GM18907 (cell line): ENCODE measurements around the gene TGM6.
A peak's percentile ranks its signal among the peaks of the same experiment; 100 is the strongest.

ENCODE experiments used
- ATAC-seq: cut with Tn5 transposase; IDR thresholded peaks from one replicate; pipeline ENCODE4 v1.9.1; 2021; ENCODE audit warnings: mild to moderate bottlenecking, moderate library complexity; ENCODE audit not compliant: unreplicated experiment

TGM6 gene

GRCh38 chr20:2451939-2452732 lies 71.4 kb downstream of the TGM6 start:
- ATAC-seq = no peak

GRCh38 chr20:2453792-2454191 lies 73.1 kb downstream of the TGM6 start:
- no peak for ATAC-seq

- no peak for ATAC-seq
These were observed 75.2 kb downstream of the TGM6 start for GRCh38 chr20:2455771-2456497.

- no peak for ATAC-seq
These were observed 78.3 kb downstream of the TGM6 start for GRCh38 chr20:2458919-2459499.

GRCh38 chr20:2459981-2460751 lies 79.5 kb downstream of the TGM6 start:
- no peak for ATAC-seq

GRCh38 chr20:2460752-2461424 lies 80.2 kb downstream of the TGM6 start:
- ATAC-seq = no peak

GRCh38 chr20:2462484-2462883 lies 81.8 kb downstream of the TGM6 start:
- no peak for ATAC-seq

- ATAC-seq = no peak
These were observed 83.1 kb downstream of the TGM6 start for GRCh38 chr20:2463616-2464365.

GRCh38 chr20:2465100-2465499 lies 84.4 kb downstream of the TGM6 start:
- no peak for ATAC-seq

- ATAC-seq = no peak
These were observed 86.7 kb downstream of the TGM6 start for GRCh38 chr20:2467412-2467811.

GRCh38 chr20:2468581-2469407 lies 88.1 kb downstream of the TGM6 start:
- no peak for ATAC-seq

GRCh38 chr20:2469991-2470422 lies 89.3 kb downstream of the TGM6 start:
- ATAC-seq = peak; percentile 36

GRCh38 chr20:2470423-2471193 lies 89.9 kb downstream of the TGM6 start, which contains the start of gene SNRPB:
SNRPB (minus strand) TSS chr20:2470789; CDS start chr20:2470690, 99 bp downstream.
- peak; percentile 95 for ATAC-seq

- ATAC-seq = no peak
These were observed 92.8 kb downstream of the TGM6 start for GRCh38 chr20:2473516-2473915.

GRCh38 chr20:2475850-2476741 lies 95.4 kb downstream of the TGM6 start:
- ATAC-seq = no peak

GRCh38 chr20:2476742-2477615 lies 96.3 kb downstream of the TGM6 start:
- ATAC-seq = no peak
